Measurements from ENCODE around the gene EXOC8. TPM values are rescaled to one million over a fixed set of nuclear protein-coding genes. Genes with fewer than 3 reads are reported as not detected.
A peak's percentile ranks its signal among the peaks of the same experiment; 100 is the strongest.
"Not testable (repeated sequence)": the region's sequence is repeated elsewhere in the genome, so short reads cannot be mapped to it uniquely, and the experiment has no call there.

EXOC8 gene
- total and polyA plus RNA-seq, 2 donors from 2014 or later = 4.3 to 17.7 TPM

DNA sequence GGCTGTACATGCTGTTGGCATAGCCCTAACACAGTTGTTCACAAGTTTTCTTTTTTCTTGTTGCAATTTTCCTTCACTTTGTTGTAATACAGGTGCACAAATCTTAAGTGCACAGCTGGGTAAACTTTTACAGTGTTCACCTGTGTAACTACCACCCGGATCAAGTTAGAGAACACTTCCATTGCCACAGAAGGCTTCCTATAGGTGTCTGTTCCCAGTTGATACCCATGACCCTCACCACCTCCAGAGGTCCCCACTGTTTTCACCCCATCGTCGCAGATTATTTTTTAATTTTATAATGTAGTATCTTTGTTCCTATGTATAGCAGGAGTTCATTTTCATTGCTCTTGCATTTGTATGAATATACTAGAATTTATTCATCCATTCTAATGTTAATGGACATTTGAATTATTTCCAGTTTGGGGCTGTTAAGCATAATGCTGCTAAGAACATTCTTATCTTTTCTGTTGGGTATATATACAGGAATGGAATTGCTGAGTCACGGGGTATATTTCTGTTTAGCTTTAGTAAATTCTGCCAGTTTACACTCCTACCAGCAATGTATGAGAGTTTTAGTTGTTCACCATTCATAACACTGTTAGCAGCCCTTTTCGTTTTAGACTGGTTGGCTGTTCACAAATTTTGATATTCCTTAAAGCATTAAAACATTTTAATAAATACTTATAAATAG lies 16.8 kb upstream of the EXOC8 start:
- Histone ChIP-seq H3K27me3 (ENCODE audit: control insufficient read depth, insufficient read depth, low read length) (no peaks in the 10 kb centered on the region), H3K9ac (ENCODE audit: low read length in 3 of 3) (no peak overlapping the region), H3K4me3 (ENCODE audit: low read length in 3 of 3) (no peak overlapping the region), H3K9me3 (ENCODE audit: control insufficient read depth in 2 of 3, insufficient read depth in 1 of 3, low read length in 3 of 3) (no peaks in the 10 kb centered on the region), H3K27ac (ENCODE audit: low read depth in 2 of 2, low read length in 2 of 2) (no peak overlapping the region), H3K4me1 (ENCODE audit: control insufficient read depth in 2 of 3, insufficient read depth in 2 of 3, low read depth in 1 of 3, low read length in 3 of 3) (peaks cover 0 to 2% (median 0%) of the 10 kb centered on the region in 3 donors), H3K36me3 (ENCODE audit: control insufficient read depth in 2 of 3, insufficient read depth in 3 of 3, low read length in 3 of 3) (peaks cover 0 to 2% (median 0%) of the 10 kb centered on the region in 3 donors)
- intact Hi-C loops (cut with DNase I) = loop anchor here (5.0 kb wide), 1 partner anchor 238 kb away; no protein-coding TSS in a partner anchor
- FAIRE-seq (no peak), DNase-seq (no peak)
- TF ChIP-seq, protein P1, sequence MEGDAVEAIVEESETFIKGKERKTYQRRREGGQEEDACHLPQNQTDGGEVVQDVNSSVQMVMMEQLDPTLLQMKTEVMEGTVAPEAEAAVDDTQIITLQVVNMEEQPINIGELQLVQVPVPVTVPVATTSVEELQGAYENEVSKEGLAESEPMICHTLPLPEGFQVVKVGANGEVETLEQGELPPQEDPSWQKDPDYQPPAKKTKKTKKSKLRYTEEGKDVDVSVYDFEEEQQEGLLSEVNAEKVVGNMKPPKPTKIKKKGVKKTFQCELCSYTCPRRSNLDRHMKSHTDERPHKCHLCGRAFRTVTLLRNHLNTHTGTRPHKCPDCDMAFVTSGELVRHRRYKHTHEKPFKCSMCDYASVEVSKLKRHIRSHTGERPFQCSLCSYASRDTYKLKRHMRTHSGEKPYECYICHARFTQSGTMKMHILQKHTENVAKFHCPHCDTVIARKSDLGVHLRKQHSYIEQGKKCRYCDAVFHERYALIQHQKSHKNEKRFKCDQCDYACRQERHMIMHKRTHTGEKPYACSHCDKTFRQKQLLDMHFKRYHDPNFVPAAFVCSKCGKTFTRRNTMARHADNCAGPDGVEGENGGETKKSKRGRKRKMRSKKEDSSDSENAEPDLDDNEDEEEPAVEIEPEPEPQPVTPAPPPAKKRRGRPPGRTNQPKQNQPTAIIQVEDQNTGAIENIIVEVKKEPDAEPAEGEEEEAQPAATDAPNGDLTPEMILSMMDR (IDR thresholded peaks at IDR 0.05; ENCODE audit: borderline replicate concordance, extremely low read depth, insufficient read depth) = no peak

DNA sequence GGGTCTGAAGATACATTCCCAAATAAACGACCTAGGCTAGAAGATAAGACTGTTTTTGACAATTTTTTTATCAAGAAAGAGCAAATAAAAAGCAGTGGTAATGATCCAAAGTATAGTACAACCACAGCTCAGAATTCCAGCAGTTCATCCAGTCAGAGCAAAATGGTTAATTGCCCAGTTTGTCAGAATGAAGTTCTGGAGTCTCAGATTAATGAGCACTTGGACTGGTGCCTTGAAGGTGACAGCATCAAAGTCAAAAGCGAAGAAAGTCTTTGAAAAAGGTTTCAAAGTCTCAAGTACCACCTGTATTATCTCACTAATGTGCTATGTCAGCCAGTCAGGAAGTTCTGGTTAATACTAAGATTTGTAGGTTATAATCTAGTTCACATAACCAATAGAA lies 15.4 kb upstream of the EXOC8 start:
- FAIRE-seq = no peak

DNA sequence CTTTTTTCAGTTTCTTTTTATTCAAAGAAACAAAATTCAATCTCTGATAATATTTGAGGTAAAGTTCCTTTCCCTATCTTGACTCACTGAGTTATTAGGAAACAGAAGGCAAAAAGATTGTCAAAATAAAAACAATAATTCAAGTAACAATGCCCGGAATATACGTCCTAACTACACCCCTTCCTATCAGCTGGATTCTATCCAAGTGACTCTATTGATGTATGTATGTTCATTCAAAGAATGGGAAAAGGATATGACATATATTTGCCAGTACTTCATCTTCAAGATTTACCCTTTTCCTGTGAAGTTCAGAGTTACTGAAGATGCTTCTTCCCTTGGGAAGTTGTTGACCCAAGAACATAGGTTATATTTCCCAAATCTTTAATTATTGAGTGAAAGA lies 14.2 kb upstream of the EXOC8 start:
- FAIRE-seq (no peak), DNase-seq (peak in 1 of 5 donors; percentile 44)
- Histone ChIP-seq H3K4me1 (ENCODE audit: control insufficient read depth in 2 of 3, insufficient read depth in 2 of 3, low read depth in 1 of 3, low read length in 3 of 3) (no peaks in the 10 kb centered on the region), H3K27me3 (ENCODE audit: control insufficient read depth, insufficient read depth, low read length) (no peaks in the 10 kb centered on the region), H3K9me3 (ENCODE audit: control insufficient read depth in 2 of 3, insufficient read depth in 1 of 3, low read length in 3 of 3) (no peaks in the 10 kb centered on the region), H3K27ac (ENCODE audit: low read depth in 2 of 2, low read length in 2 of 2) (no peak overlapping the region), H3K9ac (ENCODE audit: low read length in 3 of 3) (no peak overlapping the region), H3K36me3 (ENCODE audit: control insufficient read depth in 2 of 3, insufficient read depth in 3 of 3, low read length in 3 of 3) (peaks cover 3 to 10% (median 4%) of the 10 kb centered on the region in 3 donors), H3K4me3 (ENCODE audit: low read length in 3 of 3) (no peak overlapping the region)
- TF ChIP-seq, protein P1 (IDR thresholded peaks at IDR 0.05; ENCODE audit: borderline replicate concordance, extremely low read depth, insufficient read depth) = no peak
- intact Hi-C loops (cut with DNase I) = no loop called here

More for the DNA sequence above, 15.4 kb upstream of the EXOC8 start:
- Histone ChIP-seq H3K27ac (ENCODE audit: low read depth in 2 of 2, low read length in 2 of 2) (no peak overlapping the region), H3K36me3 (ENCODE audit: control insufficient read depth in 2 of 3, insufficient read depth in 3 of 3, low read length in 3 of 3) (peaks cover 2 to 5% (median 3%) of the 10 kb centered on the region in 3 donors), H3K9ac (ENCODE audit: low read length in 3 of 3) (no peak overlapping the region), H3K4me3 (ENCODE audit: low read length in 3 of 3) (no peak overlapping the region), H3K4me1 (ENCODE audit: control insufficient read depth in 2 of 3, insufficient read depth in 2 of 3, low read depth in 1 of 3, low read length in 3 of 3) (peaks cover 0 to 2% (median 0%) of the 10 kb centered on the region in 3 donors), H3K27me3 (ENCODE audit: control insufficient read depth, insufficient read depth, low read length) (no peaks in the 10 kb centered on the region), H3K9me3 (ENCODE audit: control insufficient read depth in 2 of 3, insufficient read depth in 1 of 3, low read length in 3 of 3) (no peaks in the 10 kb centered on the region)
- no peak for DNase-seq
- TF ChIP-seq, protein P1 (IDR thresholded peaks at IDR 0.05; ENCODE audit: borderline replicate concordance, extremely low read depth, insufficient read depth) = no peak
- intact Hi-C loops (cut with DNase I) = no loop called here

DNA sequence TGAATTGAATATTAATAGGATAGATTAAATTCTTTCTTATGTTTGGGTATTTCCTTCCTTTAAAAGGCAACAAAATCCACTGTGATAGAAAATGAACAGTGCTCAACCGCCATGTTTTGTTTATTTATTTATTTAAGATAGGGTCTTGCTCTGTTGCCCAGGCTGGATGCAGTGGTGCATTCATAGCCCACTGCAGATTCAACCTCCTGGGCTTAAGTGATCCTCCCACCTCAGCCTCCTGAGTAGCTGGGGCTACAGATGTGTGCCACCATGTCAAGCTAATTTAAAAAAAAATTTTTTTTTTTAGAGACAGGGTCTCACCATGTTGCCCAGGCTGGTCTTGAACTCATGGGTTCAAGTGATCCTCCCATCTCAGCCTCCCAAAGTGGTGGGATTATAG lies 11.2 kb upstream of the EXOC8 start:
- intact Hi-C loops (cut with DNase I); H3K4me3 ChIP-seq (ENCODE audit: low read length in 3 of 3); H3K27ac ChIP-seq (ENCODE audit: low read depth in 2 of 2, low read length in 2 of 2); H3K9ac ChIP-seq (ENCODE audit: low read length in 3 of 3); FAIRE-seq; H3K9me3 ChIP-seq (ENCODE audit: control insufficient read depth in 2 of 3, insufficient read depth in 1 of 3, low read length in 3 of 3); DNase-seq; H3K27me3 ChIP-seq (ENCODE audit: control insufficient read depth, insufficient read depth, low read length); H3K4me1 ChIP-seq (ENCODE audit: control insufficient read depth in 2 of 3, insufficient read depth in 2 of 3, low read depth in 1 of 3, low read length in 3 of 3): not testable (repeated sequence)
- H3K36me3 ChIP-seq (ENCODE audit: control insufficient read depth in 2 of 3, insufficient read depth in 3 of 3, low read length in 3 of 3) = peaks cover 3 to 10% (median 4%) of the 10 kb centered on the region in 3 donors

Measured in kidney (tissue), 14 donors.